OCI-LY1 (cell line): ENCODE results near the gene ASIP.

ENCODE experiments used
- CTCF ChIP-seq: fragments of 200-600 bp; sonication (generic), shearing (Covaris generic); IDR thresholded peaks from 2 replicates; pipeline ENCODE4 v1.5.1; 2017; ENCODE audit warnings: mild to moderate bottlenecking, antibody characterized with exemption, low read length, moderate library complexity, mixed read lengths
- EZH2 ChIP-seq: fragments of 200-600 bp; sonication (generic), shearing (Covaris generic); IDR thresholded peaks from 2 replicates; pipeline ENCODE4 v1.8.0; 2017; ENCODE audit warnings: borderline replicate concordance, mixed run types, mild to moderate bottlenecking, antibody characterized with exemption, low read length, moderate library complexity, mixed read lengths

GRCh38 chr20:34240121-34240520 is 1.1 kb upstream of the ASIP start:
- TF ChIP-seq CTCF (no peak), EZH2 (no peak)
